Right lobe of liver (tissue), 4 donors: ENCODE measurements around the gene PRRX2.

ENCODE experiments used
- POLR2A ChIP-seq: fragments of 450-650 bp; IDR thresholded peaks from one replicate; pipeline ENCODE4 v1.6.1; 2017; ENCODE audit warnings: antibody characterized with exemption, mild to moderate bottlenecking
- TF ChIP-seq, protein P1 (sequence below), 4 donors: fragments of 200-600 bp in 3 of 4; fragments of 450-650 bp in 1 of 4; IDR thresholded peaks; one replicate each; pipeline versions ENCODE4 v1.5.1 to v1.8.0; 2016 to 2022; ENCODE audit warnings: antibody characterized with exemption in 4 of 4, mild to moderate bottlenecking in 2 of 4
- donor health status: DM: no; HTN: no; CAD: no.
- donor health status: DM: no; HTN: no; CAD: no.
- donor health status: DM: no; HTN: yes; CAD: no.

DNA sequence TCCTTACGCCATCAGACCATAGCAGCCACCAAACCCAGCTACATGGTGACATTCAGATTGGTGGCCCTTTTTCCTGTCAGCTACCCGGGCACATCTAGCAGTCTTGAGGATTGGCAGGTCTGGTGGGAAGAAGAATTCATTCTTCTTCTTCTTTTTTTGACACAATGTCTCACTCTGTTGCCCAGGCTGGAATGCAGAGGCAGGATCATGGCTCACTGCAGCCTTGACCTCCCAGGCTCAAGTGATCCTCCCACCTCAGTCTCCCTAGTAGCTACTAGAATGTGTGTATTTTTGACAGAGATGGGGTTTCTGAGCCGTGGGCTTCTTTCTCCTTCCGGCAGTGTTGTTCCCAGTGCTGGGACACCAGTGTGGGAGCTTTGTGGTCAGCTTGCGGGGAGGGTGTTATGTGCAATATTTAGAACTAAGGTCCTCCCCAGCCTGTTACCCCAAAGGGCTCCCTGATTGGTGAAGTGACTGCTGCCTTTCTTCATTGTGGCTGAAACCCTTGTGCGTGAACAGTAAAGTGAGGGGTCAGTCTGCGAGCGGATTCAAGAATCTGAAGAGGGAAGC, 36.1 kb upstream of the PRRX2 start:
- TF ChIP-seq, protein P1, sequence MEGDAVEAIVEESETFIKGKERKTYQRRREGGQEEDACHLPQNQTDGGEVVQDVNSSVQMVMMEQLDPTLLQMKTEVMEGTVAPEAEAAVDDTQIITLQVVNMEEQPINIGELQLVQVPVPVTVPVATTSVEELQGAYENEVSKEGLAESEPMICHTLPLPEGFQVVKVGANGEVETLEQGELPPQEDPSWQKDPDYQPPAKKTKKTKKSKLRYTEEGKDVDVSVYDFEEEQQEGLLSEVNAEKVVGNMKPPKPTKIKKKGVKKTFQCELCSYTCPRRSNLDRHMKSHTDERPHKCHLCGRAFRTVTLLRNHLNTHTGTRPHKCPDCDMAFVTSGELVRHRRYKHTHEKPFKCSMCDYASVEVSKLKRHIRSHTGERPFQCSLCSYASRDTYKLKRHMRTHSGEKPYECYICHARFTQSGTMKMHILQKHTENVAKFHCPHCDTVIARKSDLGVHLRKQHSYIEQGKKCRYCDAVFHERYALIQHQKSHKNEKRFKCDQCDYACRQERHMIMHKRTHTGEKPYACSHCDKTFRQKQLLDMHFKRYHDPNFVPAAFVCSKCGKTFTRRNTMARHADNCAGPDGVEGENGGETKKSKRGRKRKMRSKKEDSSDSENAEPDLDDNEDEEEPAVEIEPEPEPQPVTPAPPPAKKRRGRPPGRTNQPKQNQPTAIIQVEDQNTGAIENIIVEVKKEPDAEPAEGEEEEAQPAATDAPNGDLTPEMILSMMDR (IDR thresholded peaks at IDR 0.05) = no peak
- no peak for TF ChIP-seq POLR2A
